A673 (cell line): ENCODE data around the gene GNAT1. TPM values are rescaled to one million over a fixed set of nuclear protein-coding genes. Genes with fewer than 3 reads are reported as not detected.
"Not testable (repeated sequence)": the region's sequence is repeated elsewhere in the genome, so short reads cannot be mapped to it uniquely, and the experiment has no call there.

Experiments
- BruUV-seq: library from RNA; stranded (reverse); fragments of 400-500 nt; replicated peaks from 2 replicates; lab custom pipeline; 2021; lab: Mats Ljungman, UMichigan
- CTCF ChIA-PET: fragments of 300-600 bp; sonication (Branson Sonifier 250); formaldehyde crosslinking; loops from one replicate; lab custom pipeline; 2022; ENCODE audit warnings: antibody characterized with exemption; lab: Charles Lee
- POLR2A ChIA-PET: fragments of 300-600 bp; sonication (Branson Sonifier 250); formaldehyde crosslinking; loops from one replicate; lab custom pipeline; 2022; ENCODE audit warnings: antibody characterized with exemption; ENCODE audit not compliant: low non-redundant PET; lab: Charles Lee
- DNase-seq: peaks from one replicate; pipeline ENCODE4 v3.0.0-alpha.2; 2015; ENCODE audit warnings: low spot score
- H3K27ac ChIP-seq: fragments of 200-600 bp; sonication (generic); 2 replicates; pipeline ENCODE4 v1.5.1; 2016; ENCODE audit warnings: mixed run types, low read depth, mild to moderate bottlenecking, mixed read lengths, antibody characterized with exemption, low read length; ENCODE audit not compliant: poor library complexity, severe bottlenecking
- H3K27me3 ChIP-seq: fragments of 200-600 bp; sonication (generic); replicated peaks from 2 replicates; pipeline ENCODE4 v1.6.1; 2017; ENCODE audit warnings: mixed run types, low read depth, mild to moderate bottlenecking, mixed read lengths, antibody characterized with exemption, low read length; ENCODE audit not compliant: insufficient read depth, poor library complexity
- H3K36me3 ChIP-seq: fragments of 200-600 bp; sonication (generic); 2 replicates; pipeline ENCODE4 v1.6.1; 2016; ENCODE audit warnings: mixed run types, mild to moderate bottlenecking, mixed read lengths, antibody characterized with exemption, low read length; ENCODE audit not compliant: insufficient read depth, poor library complexity, severe bottlenecking
- H3K4me1 ChIP-seq: fragments of 200-600 bp; sonication (generic); 2 replicates; pipeline ENCODE4 v1.6.1; 2017; ENCODE audit warnings: mixed run types, mild to moderate bottlenecking, mixed read lengths, antibody characterized with exemption, low read length; ENCODE audit not compliant: insufficient read depth, poor library complexity, severe bottlenecking
- H3K4me3 ChIP-seq: fragments of 200-600 bp; sonication (generic); 2 replicates; pipeline ENCODE4 v1.5.1; 2016; ENCODE audit warnings: low read depth, mixed run types, mild to moderate bottlenecking, mixed read lengths, low read length; ENCODE audit not compliant: poor library complexity, severe bottlenecking
- H3K9me3 ChIP-seq: fragments of 200-600 bp; sonication (generic); 2 replicates; pipeline ENCODE4 v1.6.1; 2016; ENCODE audit warnings: mixed run types, low read depth, mild to moderate bottlenecking, mixed read lengths, antibody characterized with exemption, low read length; ENCODE audit not compliant: poor library complexity, severe bottlenecking
- EZH2 ChIP-seq: fragments of 200-600 bp; sonication (generic); IDR thresholded peaks from 2 replicates; pipeline ENCODE4 v1.6.1; 2017; ENCODE audit warnings: borderline replicate concordance, low read depth, mild to moderate bottlenecking, mixed read lengths, antibody characterized with exemption, low read length; ENCODE audit not compliant: poor library complexity, severe bottlenecking
- intact Hi-C: fragments of 100-400 bp; cut with micrococcal nuclease; formaldehyde crosslinking; loops from one replicate; pipeline ENCODE4 v1.10.0; 2022; ENCODE audit not compliant: unreplicated experiment
- total RNA-seq: library from RNA; stranded (reverse); gene quantifications from 2 replicates; pipeline ENCODE4 v1.2.3, GENCODE V29; 2021
- TF ChIP-seq, protein P1 (sequence below): fragments of 300-800, 200-600 bp; sonication (generic); conservative IDR thresholded peaks from 2 replicates; pipeline ENCODE4 v1.5.1; 2017; ENCODE audit warnings: low read depth, mild to moderate bottlenecking, antibody characterized with exemption, low read length, moderate library complexity, mixed read lengths

Gene GNAT1
- total RNA-seq, 1 experiment from 2014 or later, result not detected

DNA sequence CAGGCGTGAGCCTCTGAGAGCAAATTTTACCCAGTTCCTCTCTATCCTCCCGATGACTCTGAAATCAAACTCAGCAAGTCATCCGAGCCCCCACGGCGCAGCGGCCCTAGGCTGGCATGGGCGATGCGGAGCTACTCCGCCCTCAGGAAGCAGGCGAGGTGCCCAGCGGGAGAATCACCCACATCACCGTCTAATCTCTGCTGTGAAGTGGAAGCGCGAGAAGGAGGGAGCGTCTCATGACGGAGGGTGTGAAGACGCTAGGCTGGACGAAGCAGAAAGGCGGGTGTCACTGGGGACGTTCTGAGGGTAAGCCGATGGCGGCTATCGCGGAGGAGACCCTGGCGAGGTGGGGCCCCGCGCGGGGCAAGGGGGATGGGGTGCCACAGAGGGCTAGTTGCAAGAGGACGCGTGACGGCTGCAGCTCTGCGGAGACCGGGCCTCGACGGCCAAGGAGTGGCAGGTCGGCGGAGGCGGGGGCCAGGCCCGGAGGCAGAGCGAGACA lies 35.5 kb downstream of the GNAT1 start:
- Histone ChIP-seq H3K27ac (peak overlapping the region; percentile 82), H3K36me3 (no peaks in the 10 kb centered on the region), H3K4me1 (peaks cover 8% of the 10 kb centered on the region), H3K27me3 (no peaks in the 10 kb centered on the region), H3K4me3 (peak overlapping the region; percentile 62), H3K9me3 (no peaks in the 10 kb centered on the region)
- POLR2A ChIA-PET, result no interaction called here
- TF ChIP-seq EZH2, result no peak
- TF ChIP-seq, protein P1, sequence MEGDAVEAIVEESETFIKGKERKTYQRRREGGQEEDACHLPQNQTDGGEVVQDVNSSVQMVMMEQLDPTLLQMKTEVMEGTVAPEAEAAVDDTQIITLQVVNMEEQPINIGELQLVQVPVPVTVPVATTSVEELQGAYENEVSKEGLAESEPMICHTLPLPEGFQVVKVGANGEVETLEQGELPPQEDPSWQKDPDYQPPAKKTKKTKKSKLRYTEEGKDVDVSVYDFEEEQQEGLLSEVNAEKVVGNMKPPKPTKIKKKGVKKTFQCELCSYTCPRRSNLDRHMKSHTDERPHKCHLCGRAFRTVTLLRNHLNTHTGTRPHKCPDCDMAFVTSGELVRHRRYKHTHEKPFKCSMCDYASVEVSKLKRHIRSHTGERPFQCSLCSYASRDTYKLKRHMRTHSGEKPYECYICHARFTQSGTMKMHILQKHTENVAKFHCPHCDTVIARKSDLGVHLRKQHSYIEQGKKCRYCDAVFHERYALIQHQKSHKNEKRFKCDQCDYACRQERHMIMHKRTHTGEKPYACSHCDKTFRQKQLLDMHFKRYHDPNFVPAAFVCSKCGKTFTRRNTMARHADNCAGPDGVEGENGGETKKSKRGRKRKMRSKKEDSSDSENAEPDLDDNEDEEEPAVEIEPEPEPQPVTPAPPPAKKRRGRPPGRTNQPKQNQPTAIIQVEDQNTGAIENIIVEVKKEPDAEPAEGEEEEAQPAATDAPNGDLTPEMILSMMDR, result no peak
- intact Hi-C loops, result loop anchor here (1.0 to 2.0 kb wide), 3 partner anchors 19 to 46 kb away; no protein-coding TSS in a partner anchor
- DNase-seq, result peak; percentile 62
- CTCF ChIA-PET, result interaction anchor here (0.6 to 2.7 kb wide), 5 partner anchors 20 to 65 kb away, joined by 3 to 17 read pairs (median 6); partner anchors contain the start of genes IFRD2 and SLC38A3
- no TSS peak for BruUV-seq

DNA sequence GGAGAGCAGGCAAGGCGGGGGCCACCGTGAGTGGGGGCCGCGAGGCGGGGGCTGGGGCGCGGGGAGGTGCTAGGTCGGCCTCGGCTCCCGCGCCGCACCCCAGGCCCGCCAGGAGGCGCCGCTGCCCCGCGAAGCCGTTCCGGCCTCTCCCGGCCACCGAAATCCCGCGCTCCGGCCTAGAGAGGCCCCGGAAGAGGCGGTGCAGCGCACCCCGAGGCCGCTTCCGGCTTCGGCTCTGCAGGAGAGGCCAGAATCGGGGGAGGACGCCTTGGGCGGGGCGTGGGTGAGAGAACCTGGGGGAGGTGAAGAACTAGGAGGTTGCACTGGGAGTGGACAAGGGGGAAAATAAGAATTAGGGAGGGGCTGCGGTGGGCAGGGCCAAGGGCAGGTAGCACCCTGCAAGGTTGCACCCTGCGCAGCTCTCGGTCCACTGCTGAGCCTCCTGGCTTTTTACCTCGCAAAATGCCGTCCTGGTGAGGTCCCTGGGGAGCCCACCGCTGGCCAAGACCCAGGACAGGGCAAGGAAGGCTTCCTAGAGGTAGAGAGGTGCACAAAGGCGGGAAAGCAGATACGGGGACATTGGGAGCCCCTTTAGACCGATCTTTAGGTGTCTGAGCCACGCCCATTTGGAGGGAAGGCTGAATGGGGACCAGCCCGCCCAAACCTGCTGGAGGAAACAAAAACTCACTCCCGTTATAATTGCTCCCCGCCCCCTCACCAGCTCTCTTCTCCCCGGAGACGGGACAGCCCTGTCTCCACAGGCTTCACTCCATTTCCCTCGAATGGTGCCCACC lies 36.2 kb downstream of the GNAT1 start:
- CTCF ChIA-PET, result interaction anchor here (0.9 to 2.7 kb wide), 2 partner anchors 19 to 22 kb away, joined by 4 to 17 read pairs; partner anchors contain the start of gene SLC38A3
- TF ChIP-seq EZH2, result no peak
- TF ChIP-seq, protein P1, result peak; percentile 54
- POLR2A ChIA-PET, result no interaction called here

DNA sequence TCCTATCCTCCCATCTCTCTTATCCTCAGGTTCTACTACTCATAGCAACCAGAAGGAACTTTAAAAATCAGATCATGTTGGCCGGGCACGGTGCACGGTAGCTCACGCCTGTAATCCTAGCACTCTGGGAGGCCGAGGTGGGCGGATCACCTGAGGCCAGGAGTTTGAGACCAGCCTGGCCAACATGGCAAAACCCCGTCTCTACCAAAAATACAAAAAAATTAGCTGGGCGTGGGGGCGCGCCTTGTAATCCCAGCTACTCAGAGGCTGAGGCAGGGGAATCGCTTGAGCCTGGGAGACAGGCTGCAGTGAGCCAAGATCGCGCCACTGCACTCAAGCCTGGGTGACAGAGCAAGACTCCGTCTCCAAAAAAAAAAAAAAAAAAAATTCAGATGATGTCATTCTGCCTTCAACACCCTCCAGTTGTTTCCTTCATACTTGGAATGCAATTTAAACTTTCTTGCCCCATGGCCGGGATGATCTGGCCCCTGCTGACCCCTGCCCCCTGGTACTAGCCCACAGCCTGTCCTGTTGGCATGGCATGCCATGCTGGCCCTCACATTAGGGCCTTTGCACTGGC lies 36.9 kb downstream of the GNAT1 start:
- BruUV-seq, POLR2A ChIA-PET, H3K36me3 ChIP-seq, intact Hi-C loops, DNase-seq, H3K9me3 ChIP-seq, H3K4me1 ChIP-seq, H3K27me3 ChIP-seq: not testable (repeated sequence)
- CTCF ChIA-PET, result interaction anchor here (2.7 kb wide), 1 partner anchor 18 kb away, joined by 17 read pairs; no protein-coding TSS in a partner anchor
- H3K4me3 ChIP-seq, result peak overlapping the region; percentile 62
- H3K27ac ChIP-seq, result peak overlapping the region; percentile 82

More for the DNA sequence above, 36.2 kb downstream of the GNAT1 start:
- intact Hi-C loops, result loop anchor here (1.0 to 2.0 kb wide), 3 partner anchors 19 to 46 kb away; no protein-coding TSS in a partner anchor
- Histone ChIP-seq H3K4me1 (peaks cover 8% of the 10 kb centered on the region), H3K27ac (peak overlapping the region; percentile 82), H3K36me3 (no peaks in the 10 kb centered on the region), H3K4me3 (peak overlapping the region; percentile 62), H3K27me3 (no peaks in the 10 kb centered on the region), H3K9me3 (no peaks in the 10 kb centered on the region)
- peak; percentile 92 for DNase-seq
- no TSS peak for BruUV-seq
